ENCODE measurements around the gene EI24.

EI24 gene

GRCh38 chr11:125566235-125566634 is 3.0 kb upstream of the EI24 start:
- Histone ChIP-seq H3K9ac (ENCODE audit: low read depth, low read length, poor library complexity, severe bottlenecking) (no peak overlapping the region), H3K27me3 (ENCODE audit: insufficient read depth, low read length, poor library complexity, severe bottlenecking) (no peaks in the 10 kb centered on the region), H3K9me2 (replicated peaks; ENCODE audit: low read depth, low read length) (no peaks in the 10 kb centered on the region), H3K4me1 (ENCODE audit: insufficient read depth, low read length, poor library complexity, severe bottlenecking) (peaks cover 12% of the 10 kb centered on the region), H3K9me3 (ENCODE audit: insufficient read depth, low read depth, low read length) (no peaks in the 10 kb centered on the region), H3F3A (ENCODE audit: low read depth) (no peaks in the 10 kb centered on the region), H3K4me3 (ENCODE audit: low read length, poor library complexity, severe bottlenecking) (no peak overlapping the region), H3K4me2 (ENCODE audit: low read depth, low read length, poor library complexity, severe bottlenecking) (no peak overlapping the region), H2AFZ (ENCODE audit: low read length) (no peak overlapping the region), H3K79me2 (ENCODE audit: insufficient read depth, low read length) (peaks cover 19% of the 10 kb centered on the region), H3K36me3 (ENCODE audit: insufficient read depth, low read length) (no peaks in the 10 kb centered on the region), H4K20me1 (ENCODE audit: insufficient read depth, low read length, poor library complexity, severe bottlenecking) (peaks cover 6% of the 10 kb centered on the region)
- TF ChIP-seq EZH2phosphoT487 (IDR thresholded peaks at IDR 0.05; ENCODE audit: borderline replicate concordance): no peak
- TF ChIP-seq CTCF (conservative IDR thresholded peaks at IDR 0.05; ENCODE audit: low read length): no peak

- H3K4me3 ChIP-seq (ENCODE audit: low read length, poor library complexity, severe bottlenecking): peak overlapping the region; percentile 94
- H3K4me2 ChIP-seq (ENCODE audit: low read depth, low read length, poor library complexity, severe bottlenecking): peak overlapping the region; percentile 88
- H3K27me3 ChIP-seq (ENCODE audit: insufficient read depth, low read length, poor library complexity, severe bottlenecking): no peaks in the 10 kb centered on the region
- H3K36me3 ChIP-seq (ENCODE audit: insufficient read depth, low read length): peaks cover 8% of the 10 kb centered on the region; the same call in 1 of the 2 replicates
- peaks cover 6% of the 10 kb centered on the region for H4K20me1 ChIP-seq (ENCODE audit: insufficient read depth, low read length, poor library complexity, severe bottlenecking)
- peaks cover 26% of the 10 kb centered on the region for H3K79me2 ChIP-seq (ENCODE audit: insufficient read depth, low read length)
- TF ChIP-seq EZH2phosphoT487 (IDR thresholded peaks at IDR 0.05; ENCODE audit: borderline replicate concordance) (no peak), CTCF (conservative IDR thresholded peaks at IDR 0.05; ENCODE audit: low read length) (no peak)
- no peaks in the 10 kb centered on the region for H3K9me2 ChIP-seq (replicated peaks; ENCODE audit: low read depth, low read length)
- peak overlapping the region; percentile 76 for H2AFZ ChIP-seq (ENCODE audit: low read length)
- peaks cover 17% of the 10 kb centered on the region for H3K4me1 ChIP-seq (ENCODE audit: insufficient read depth, low read length, poor library complexity, severe bottlenecking)
- H3K9me3 ChIP-seq (ENCODE audit: insufficient read depth, low read depth, low read length): no peaks in the 10 kb centered on the region
- peak overlapping the region; percentile 95 for H3K9ac ChIP-seq (ENCODE audit: low read depth, low read length, poor library complexity, severe bottlenecking)
- no peaks in the 10 kb centered on the region for H3F3A ChIP-seq (ENCODE audit: low read depth)
These were observed 791 bp downstream of the EI24 start for GRCh38 chr11:125569915-125570621.

GRCh38 chr11:125570952-125571351 is 1.7 kb downstream of the EI24 start:
- H3K27me3 ChIP-seq (ENCODE audit: insufficient read depth, low read length, poor library complexity, severe bottlenecking): no peaks in the 10 kb centered on the region
- no peak for TF ChIP-seq CTCF (conservative IDR thresholded peaks at IDR 0.05; ENCODE audit: low read length)
- TF ChIP-seq EZH2phosphoT487 (IDR thresholded peaks at IDR 0.05; ENCODE audit: borderline replicate concordance): no peak
- peak overlapping the region; percentile 94 for H3K4me3 ChIP-seq (ENCODE audit: low read length, poor library complexity, severe bottlenecking)
- no peak overlapping the region for H2AFZ ChIP-seq (ENCODE audit: low read length)
- peaks cover 17% of the 10 kb centered on the region for H3K4me1 ChIP-seq (ENCODE audit: insufficient read depth, low read length, poor library complexity, severe bottlenecking)
- H4K20me1 ChIP-seq (ENCODE audit: insufficient read depth, low read length, poor library complexity, severe bottlenecking): peaks cover 6% of the 10 kb centered on the region
- H3K9me2 ChIP-seq (replicated peaks; ENCODE audit: low read depth, low read length): no peaks in the 10 kb centered on the region
- no peaks in the 10 kb centered on the region for H3K9me3 ChIP-seq (ENCODE audit: insufficient read depth, low read depth, low read length)
- peaks cover 26% of the 10 kb centered on the region for H3K79me2 ChIP-seq (ENCODE audit: insufficient read depth, low read length)
- peak overlapping the region; percentile 88 for H3K4me2 ChIP-seq (ENCODE audit: low read depth, low read length, poor library complexity, severe bottlenecking)
- H3F3A ChIP-seq (ENCODE audit: low read depth): no peaks in the 10 kb centered on the region
- peak overlapping the region; percentile 95 for H3K9ac ChIP-seq (ENCODE audit: low read depth, low read length, poor library complexity, severe bottlenecking)
- peaks cover 17% of the 10 kb centered on the region; the same call in 1 of the 2 replicates for H3K36me3 ChIP-seq (ENCODE audit: insufficient read depth, low read length)

Measured in Loucy (cell line).